Measurements from ENCODE around the gene NDUFB11. TPM values are rescaled to one million over a fixed set of nuclear protein-coding genes. Genes with fewer than 3 reads are reported as not detected.

NDUFB11 gene
- total and polyA plus RNA-seq, 8 donors, result 33.7 to 51.4 (median 45.8) TPM

DNA sequence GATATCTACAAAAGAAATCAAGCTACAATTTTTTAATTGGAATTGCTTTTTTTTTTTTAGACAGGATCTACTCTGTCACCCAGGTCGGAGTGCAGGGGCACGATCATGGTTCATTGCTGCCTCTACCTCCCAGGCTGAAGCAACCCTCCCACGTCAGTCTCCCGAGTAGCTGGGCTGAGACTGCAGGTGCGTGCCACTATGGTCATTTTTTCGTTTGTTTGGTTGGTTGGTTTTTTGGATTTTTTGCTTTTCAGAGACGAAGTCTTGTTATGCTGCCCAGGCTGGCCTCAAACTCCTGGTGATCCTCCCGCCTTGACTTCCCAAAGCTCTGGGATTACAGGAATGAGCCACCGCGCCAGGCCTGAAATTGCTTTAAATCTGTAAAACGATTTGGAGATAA, 50.6 kb downstream of the NDUFB11 start:
- H3K4me3 ChIP-seq, result no peak overlapping the region
- no peaks in the 10 kb centered on the region for H3K4me1 ChIP-seq
- H3K27me3 ChIP-seq, result peaks cover 0 to 6% (median 0%) of the 10 kb centered on the region in 4 donors
- TF ChIP-seq, protein P1, sequence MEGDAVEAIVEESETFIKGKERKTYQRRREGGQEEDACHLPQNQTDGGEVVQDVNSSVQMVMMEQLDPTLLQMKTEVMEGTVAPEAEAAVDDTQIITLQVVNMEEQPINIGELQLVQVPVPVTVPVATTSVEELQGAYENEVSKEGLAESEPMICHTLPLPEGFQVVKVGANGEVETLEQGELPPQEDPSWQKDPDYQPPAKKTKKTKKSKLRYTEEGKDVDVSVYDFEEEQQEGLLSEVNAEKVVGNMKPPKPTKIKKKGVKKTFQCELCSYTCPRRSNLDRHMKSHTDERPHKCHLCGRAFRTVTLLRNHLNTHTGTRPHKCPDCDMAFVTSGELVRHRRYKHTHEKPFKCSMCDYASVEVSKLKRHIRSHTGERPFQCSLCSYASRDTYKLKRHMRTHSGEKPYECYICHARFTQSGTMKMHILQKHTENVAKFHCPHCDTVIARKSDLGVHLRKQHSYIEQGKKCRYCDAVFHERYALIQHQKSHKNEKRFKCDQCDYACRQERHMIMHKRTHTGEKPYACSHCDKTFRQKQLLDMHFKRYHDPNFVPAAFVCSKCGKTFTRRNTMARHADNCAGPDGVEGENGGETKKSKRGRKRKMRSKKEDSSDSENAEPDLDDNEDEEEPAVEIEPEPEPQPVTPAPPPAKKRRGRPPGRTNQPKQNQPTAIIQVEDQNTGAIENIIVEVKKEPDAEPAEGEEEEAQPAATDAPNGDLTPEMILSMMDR (IDR thresholded peaks at IDR 0.05), result no peak
- H3K36me3 ChIP-seq, result no peaks in the 10 kb centered on the region
- no peak for DNase-seq
- 72 to 77% methylated on average over 11 of the region's 11 CpGs for WGBS, 2 donors
- ATAC-seq, result no peak
- H3K27ac ChIP-seq, result no peak overlapping the region
- intact Hi-C loops (cut with DNase I), result no loop called here
- no peak for FAIRE-seq
- H3K9me3 ChIP-seq, result no peaks in the 10 kb centered on the region

DNA sequence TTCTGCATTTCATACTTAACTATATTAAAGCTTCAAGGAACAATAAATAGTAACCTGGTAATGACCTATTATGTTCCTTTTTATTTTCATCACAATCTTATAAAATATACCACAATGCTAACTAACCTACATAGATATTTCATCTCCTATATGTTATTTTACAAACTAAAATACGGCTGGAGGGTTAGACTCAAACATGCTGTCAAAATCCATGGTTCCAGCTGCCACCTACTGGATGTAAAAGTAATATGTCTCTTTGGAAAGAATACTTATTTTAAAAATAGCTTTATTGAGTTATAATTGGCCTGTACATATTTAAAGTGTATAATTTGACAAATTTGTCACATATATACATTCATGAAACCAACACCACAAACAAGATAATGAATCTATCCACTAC, 51.3 kb downstream of the NDUFB11 start:
- DNase-seq, result no peak
- Histone ChIP-seq H3K36me3 (no peaks in the 10 kb centered on the region), H3K4me3 (no peak overlapping the region), H3K4me1 (no peaks in the 10 kb centered on the region), H3K27me3 (peaks cover 0 to 6% (median 0%) of the 10 kb centered on the region in 4 donors), H3K9me3 (no peaks in the 10 kb centered on the region), H3K27ac (no peak overlapping the region)
- peak; percentile 98 for FAIRE-seq
- TF ChIP-seq, protein P1 (IDR thresholded peaks at IDR 0.05), result peak in 3 of 4 donors; percentile 13 to 30 (median 25)
- ATAC-seq, result peak; percentile 40 to 72 (median 45)
- WGBS, 2 donors, result 0 to 6% methylated on average over 1 of the region's 1 CpG
- intact Hi-C loops (cut with DNase I), result no loop called here

Other genes with a start within 250 kb of the NDUFB11 start
- 10 to 100 TPM in 2 of 6 donors, 1 to 10 TPM in 4; 8.0 to 11.9 (median 9.5) TPM for gene JADE3, start 232.3 kb downstream of the NDUFB11 start, total RNA-seq
- gene JADE3, start 232.3 kb downstream of the NDUFB11 start, polyA plus RNA-seq, result 1 to 10 TPM; 2.7 to 3.4 TPM
- gene RGN, start 66.3 kb downstream of the NDUFB11 start, total RNA-seq, result 10 to 100 TPM; 11.2 to 30.1 (median 20.0) TPM
- gene RGN, start 66.3 kb downstream of the NDUFB11 start, polyA plus RNA-seq, result 10 to 100 TPM; 21.3 to 32.1 TPM
- 10 to 100 TPM; 13.3 to 24.9 (median 18.7) TPM for gene RBM10, start 519 bp upstream of the NDUFB11 start, total RNA-seq
- 10 to 100 TPM; 36.2 to 42.0 TPM for gene RBM10, start 519 bp upstream of the NDUFB11 start, polyA plus RNA-seq
- 100 to 1,000 TPM in 1 of 6 donors, 10 to 100 TPM in 5; 49.0 to 117 (median 64.0) TPM for gene UBA1, start 49.1 kb upstream of the NDUFB11 start, total RNA-seq
- gene UBA1, start 49.1 kb upstream of the NDUFB11 start, polyA plus RNA-seq, result 100 to 1,000 TPM in 1 of 2 donors, 10 to 100 TPM in 1; 62.2 to 101 TPM
- gene CDK16, start 74.0 kb upstream of the NDUFB11 start, total RNA-seq, result 10 to 100 TPM; 29.9 to 47.9 (median 34.5) TPM
- 10 to 100 TPM; 42.6 to 46.2 TPM for gene CDK16, start 74.0 kb upstream of the NDUFB11 start, polyA plus RNA-seq
- gene USP11, start 88.3 kb upstream of the NDUFB11 start, total RNA-seq, result 10 to 100 TPM; 17.6 to 31.6 (median 22.5) TPM
- gene USP11, start 88.3 kb upstream of the NDUFB11 start, polyA plus RNA-seq, result 10 to 100 TPM; 30.8 to 58.4 TPM
- under 1 TPM in 5 of 6 donors, not detected in 1; 0.04 to 0.28 (median 0.14) TPM for gene ZNF157, start 225.9 kb upstream of the NDUFB11 start, total RNA-seq
- under 1 TPM; 0.08 to 0.14 TPM for gene ZNF157, start 225.9 kb upstream of the NDUFB11 start, polyA plus RNA-seq